BJ (cell line): ENCODE measurements around the gene SLC2A9. TPM values are rescaled to one million over a fixed set of nuclear protein-coding genes. Genes with fewer than 3 reads are reported as not detected.

Experiments
- CTCF ChIA-PET: fragments of 350-600 bp; formaldehyde crosslinking; extraction: SDS; loops from one replicate; lab custom pipeline; 2021; ENCODE audit warnings: antibody characterized with exemption, inconsistent platforms; lab: Yijun Ruan, JAX
- POLR2A ChIA-PET: fragments of 300-600 bp; sonication (Branson Sonifier 250); formaldehyde crosslinking; extraction: SDS; loops from one replicate; lab custom pipeline; 2021; ENCODE audit warnings: antibody characterized with exemption; lab: Charles Lee
- DNase-seq: peaks from one replicate; pipeline ENCODE4 v3.0.0-alpha.2; 2011; ENCODE audit warnings: low read depth
- H3K27me3 ChIP-seq: 2 replicates; pipeline ENCODE4 v1.6.0; 2011; ENCODE audit warnings: low read length; ENCODE audit not compliant: control insufficient read depth, insufficient read depth
- H3K36me3 ChIP-seq: 2 replicates; pipeline ENCODE4 v1.5.1; 2011; ENCODE audit warnings: low read length; ENCODE audit not compliant: control insufficient read depth, insufficient read depth
- H3K4me3 ChIP-seq: 2 replicates; pipeline ENCODE4 v1.5.1; 2011; ENCODE audit warnings: low read depth, mild to moderate bottlenecking, control low read depth, low read length
- polyA plus RNA-seq: library from polyadenylated mRNA; depleted of rRNA; stranded (reverse); fragments of >200 nt; gene quantifications from 2 replicates; pipeline ENCODE4 v1.2.3, GENCODE V29; 2011
- TF ChIP-seq, protein P1 (sequence below): IDR thresholded peaks from 2 replicates; pipeline ENCODE4 v1.5.1; 2011; ENCODE audit warnings: low read depth, mild to moderate bottlenecking, control low read depth, inconsistent platforms, low read length, moderate library complexity; ENCODE audit not compliant: insufficient read depth

The SLC2A9 gene
- polyA plus RNA-seq, 1 experiment = 6.4 TPM

DNA sequence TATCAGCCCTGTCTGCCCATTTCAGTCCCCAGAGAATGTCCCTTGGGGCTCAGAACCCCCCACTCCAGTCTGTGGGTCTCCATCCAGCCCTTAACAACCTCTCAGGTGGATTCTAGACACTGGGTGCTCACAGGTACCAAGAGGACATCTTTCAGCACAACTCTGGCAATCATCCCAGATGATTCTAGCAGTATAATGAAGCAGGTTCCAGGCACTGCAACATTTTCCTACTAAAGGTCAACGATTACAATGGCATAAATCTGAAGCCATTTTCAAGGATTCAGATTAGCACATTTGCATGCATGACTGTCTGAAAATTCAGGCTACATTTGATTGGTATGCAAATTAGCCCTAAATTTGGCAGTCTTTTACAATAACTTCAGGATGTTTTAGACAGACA is 10.0 kb downstream of the SLC2A9 start:
- ChIA-PET POLR2A (no interaction called here), CTCF (interaction anchor here (1.1 to 1.2 kb wide), 2 partner anchors 23 to 52 kb away, joined by 3 read pairs; no protein-coding TSS in a partner anchor)
- no peak overlapping the region for H3K4me3 ChIP-seq
- DNase-seq = no peak
- no peaks in the 10 kb centered on the region for H3K27me3 ChIP-seq
- no peaks in the 10 kb centered on the region for H3K36me3 ChIP-seq
- TF ChIP-seq, protein P1, sequence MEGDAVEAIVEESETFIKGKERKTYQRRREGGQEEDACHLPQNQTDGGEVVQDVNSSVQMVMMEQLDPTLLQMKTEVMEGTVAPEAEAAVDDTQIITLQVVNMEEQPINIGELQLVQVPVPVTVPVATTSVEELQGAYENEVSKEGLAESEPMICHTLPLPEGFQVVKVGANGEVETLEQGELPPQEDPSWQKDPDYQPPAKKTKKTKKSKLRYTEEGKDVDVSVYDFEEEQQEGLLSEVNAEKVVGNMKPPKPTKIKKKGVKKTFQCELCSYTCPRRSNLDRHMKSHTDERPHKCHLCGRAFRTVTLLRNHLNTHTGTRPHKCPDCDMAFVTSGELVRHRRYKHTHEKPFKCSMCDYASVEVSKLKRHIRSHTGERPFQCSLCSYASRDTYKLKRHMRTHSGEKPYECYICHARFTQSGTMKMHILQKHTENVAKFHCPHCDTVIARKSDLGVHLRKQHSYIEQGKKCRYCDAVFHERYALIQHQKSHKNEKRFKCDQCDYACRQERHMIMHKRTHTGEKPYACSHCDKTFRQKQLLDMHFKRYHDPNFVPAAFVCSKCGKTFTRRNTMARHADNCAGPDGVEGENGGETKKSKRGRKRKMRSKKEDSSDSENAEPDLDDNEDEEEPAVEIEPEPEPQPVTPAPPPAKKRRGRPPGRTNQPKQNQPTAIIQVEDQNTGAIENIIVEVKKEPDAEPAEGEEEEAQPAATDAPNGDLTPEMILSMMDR = no peak

DNA sequence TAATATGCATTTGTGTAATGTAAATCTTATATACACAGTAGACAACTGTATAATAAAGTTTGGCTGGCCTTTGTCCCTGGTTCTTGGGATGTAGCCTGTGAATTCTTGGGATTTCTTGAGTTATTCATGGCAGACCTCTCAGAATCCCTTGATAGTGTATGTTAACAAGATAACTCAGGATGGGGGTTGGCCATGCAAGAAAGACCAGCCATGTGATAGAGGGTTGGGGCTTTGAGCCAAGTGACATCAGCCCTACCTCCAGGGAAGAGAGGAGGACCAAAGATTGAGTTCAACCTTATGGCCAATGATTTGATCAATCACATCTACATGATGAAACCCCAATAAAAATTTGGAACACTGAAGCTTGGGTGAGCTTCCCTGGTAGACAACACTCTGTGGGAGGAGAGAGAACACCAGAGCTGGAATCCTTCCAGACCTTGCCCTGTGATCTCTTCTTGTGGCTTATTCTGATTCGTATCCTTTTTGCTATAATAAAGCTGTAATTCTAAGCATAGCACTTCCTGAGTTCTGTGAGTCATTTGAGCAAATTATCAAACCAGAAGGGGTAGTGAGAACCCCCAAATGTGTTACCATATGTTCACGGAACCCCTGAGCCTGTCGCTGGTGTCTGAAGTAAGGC is 11.3 kb downstream of the SLC2A9 start:
- ChIA-PET POLR2A (no interaction called here), CTCF (interaction anchor here (1.2 to 1.3 kb wide), 2 partner anchors 10 to 54 kb away, joined by 3 to 5 read pairs; no protein-coding TSS in a partner anchor)
- TF ChIP-seq, protein P1 = no peak
- no peaks in the 10 kb centered on the region for H3K36me3 ChIP-seq
- DNase-seq = no peak
- H3K4me3 ChIP-seq = no peak overlapping the region
- H3K27me3 ChIP-seq = no peaks in the 10 kb centered on the region

DNA sequence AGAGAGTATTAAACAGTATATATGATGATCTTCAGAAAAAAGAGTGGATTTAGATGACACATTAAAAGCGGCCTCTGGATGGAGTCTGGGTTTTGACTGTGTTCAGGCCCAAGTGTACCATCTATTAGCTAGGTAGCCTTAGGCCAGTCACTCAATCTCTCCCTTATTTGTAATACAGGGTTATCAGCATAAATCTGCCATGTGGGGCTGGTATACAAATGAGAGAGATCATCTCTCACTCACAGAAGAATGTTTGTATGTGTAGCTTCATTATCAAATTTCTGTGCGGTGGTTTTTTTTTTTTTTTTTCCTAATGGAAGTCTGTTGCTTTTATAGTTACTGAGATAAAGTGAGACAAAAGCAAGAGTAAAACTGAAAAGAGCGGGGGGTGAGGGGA is 12.7 kb downstream of the SLC2A9 start:
- no peak for DNase-seq
- H3K4me3 ChIP-seq = no peak overlapping the region
- H3K27me3 ChIP-seq = no peaks in the 10 kb centered on the region
- TF ChIP-seq, protein P1 = no peak
- no peaks in the 10 kb centered on the region for H3K36me3 ChIP-seq
- ChIA-PET POLR2A (no interaction called here), CTCF (interaction anchor here (0.7 kb wide), 2 partner anchors 93 to 240 kb away, joined by 3 read pairs; no protein-coding TSS in a partner anchor)

DNA sequence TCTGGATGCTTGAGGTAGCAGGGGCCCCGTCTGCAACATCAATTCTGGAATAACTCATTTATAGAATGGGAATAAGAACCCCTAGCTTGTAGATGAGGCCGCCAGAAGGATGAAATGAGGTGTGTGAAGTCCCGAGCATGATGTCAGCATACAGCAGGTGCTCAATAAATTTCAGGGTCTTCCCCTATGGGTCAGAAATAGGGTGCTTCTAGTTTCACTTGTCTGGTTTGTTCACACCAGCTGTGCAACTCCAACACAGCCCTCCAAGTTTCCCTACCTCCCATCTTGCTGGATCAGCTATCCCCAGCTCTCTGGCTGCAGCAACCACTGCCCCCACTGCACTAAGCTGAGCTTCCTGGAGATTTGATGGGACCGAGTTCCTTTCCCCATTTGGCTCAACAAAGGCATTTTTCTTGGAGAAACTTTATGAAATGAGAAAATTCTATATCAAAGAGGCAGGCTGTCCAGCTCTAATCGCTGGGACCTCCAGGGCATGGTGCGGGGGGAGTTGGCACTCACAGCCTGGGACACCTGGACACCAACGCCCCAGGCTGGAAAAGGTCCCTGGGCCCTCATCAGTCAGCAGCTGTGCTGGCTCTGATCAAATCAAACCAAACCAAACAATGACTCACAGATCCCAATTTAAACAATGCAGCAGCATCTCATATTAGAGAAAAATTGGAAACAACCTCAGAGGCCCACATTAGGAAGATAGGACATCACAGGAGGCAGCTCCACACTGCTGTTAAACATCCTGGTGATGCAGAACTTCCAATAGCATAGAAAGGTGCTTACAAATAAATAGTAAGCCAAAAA is 13.3 kb downstream of the SLC2A9 start:
- POLR2A ChIA-PET = no interaction called here
- Histone ChIP-seq H3K4me3 (no peak overlapping the region), H3K36me3 (no peaks in the 10 kb centered on the region), H3K27me3 (no peaks in the 10 kb centered on the region)
- CTCF ChIA-PET = interaction anchor here (0.7 to 1.2 kb wide), 5 partner anchors 13 to 245 kb away, joined by 3 to 4 read pairs (median 3); no protein-coding TSS in a partner anchor
- DNase-seq = no peak
- TF ChIP-seq, protein P1 = no peak

DNA sequence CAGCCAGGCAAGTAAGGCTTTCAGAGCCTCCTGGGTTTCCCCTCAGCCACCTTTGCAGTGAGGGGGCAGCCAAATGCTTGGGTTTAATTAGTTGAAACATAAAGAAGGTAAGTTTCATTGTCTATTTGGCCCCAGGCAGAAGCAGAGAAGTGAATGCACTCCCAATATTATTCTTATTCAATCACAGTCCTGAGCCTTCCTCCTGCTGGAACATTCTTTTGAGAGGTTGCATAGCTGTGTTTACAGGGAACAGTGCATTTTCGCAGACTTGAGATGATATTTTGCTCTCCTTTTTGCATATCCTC is 13.9 kb downstream of the SLC2A9 start:
- H3K27me3 ChIP-seq = no peaks in the 10 kb centered on the region
- DNase-seq = no peak
- TF ChIP-seq, protein P1 = no peak
- ChIA-PET CTCF (interaction anchor here (0.9 to 5.7 kb wide), 4 partner anchors 8 to 244 kb away, joined by 3 to 32 read pairs (median 4); no protein-coding TSS in a partner anchor), POLR2A (no interaction called here)
- H3K36me3 ChIP-seq = no peaks in the 10 kb centered on the region
- no peak overlapping the region for H3K4me3 ChIP-seq
